ENCODE results near the gene CCDC63. TPM values are rescaled to one million over a fixed set of nuclear protein-coding genes. Genes with fewer than 3 reads are reported as not detected.

The CCDC63 gene
- total RNA-seq, 2 donors from 2014 or later: 0.95 to 3.1 TPM

GRCh38 chr12:110912263-110912662 is 65.5 kb downstream of the CCDC63 start:
- no peak overlapping the region for H3K4me3 Mint-ChIP-seq
- DNase-seq: no peak
- no peak for TF ChIP-seq CTCF (conservative IDR thresholded peaks at IDR 0.05)

GRCh38 chr12:110913119-110914056 is 66.6 kb downstream of the CCDC63 start:
- H3K36me3 Mint-ChIP-seq (ENCODE audit: low read depth): no peaks in the 10 kb centered on the region
- Histone ChIP-seq H3K27ac (ENCODE audit: low read depth, low read length) (no peak overlapping the region), H3K27me3 (ENCODE audit: control insufficient read depth, insufficient read depth, low read length, poor library complexity, severe bottlenecking) (no peaks in the 10 kb centered on the region), H3K36me3 (ENCODE audit: control insufficient read depth, insufficient read depth, low read length) (no peaks in the 10 kb centered on the region), H3K9me3 (ENCODE audit: control insufficient read depth, low read length) (no peaks in the 10 kb centered on the region), H3K9ac (ENCODE audit: extremely low read depth, low read length, poor library complexity, severe bottlenecking) (no peak overlapping the region), H3K4me3 (ENCODE audit: low read length) (no peak overlapping the region), H3K4me1 (ENCODE audit: control insufficient read depth, insufficient read depth, low read length) (no peaks in the 10 kb centered on the region)
- no peaks in the 10 kb centered on the region for H3K9me3 Mint-ChIP-seq
- H3K27me3 Mint-ChIP-seq (ENCODE audit: insufficient read depth): no peaks in the 10 kb centered on the region
- no peak overlapping the region for H3K4me3 Mint-ChIP-seq
- DNase-seq: no peak
- no peaks in the 10 kb centered on the region for H3K4me1 Mint-ChIP-seq
- 93 to 95% methylated on average over 7 to 11 of the region's 14 CpGs for WGBS, 2 experiments (ENCODE audit: insufficient coverage in 1 of 2, insufficient read length in 1 of 2)
- no peak for TF ChIP-seq CTCF (conservative IDR thresholded peaks at IDR 0.05)
- H3K27ac Mint-ChIP-seq: no peak overlapping the region

More at GRCh38 chr12:110912263-110912662, 65.5 kb downstream of the CCDC63 start:
- H3K27ac Mint-ChIP-seq: no peak overlapping the region
- Histone ChIP-seq H3K27me3 (ENCODE audit: control insufficient read depth, insufficient read depth, low read length, poor library complexity, severe bottlenecking) (no peaks in the 10 kb centered on the region), H3K4me3 (ENCODE audit: low read length) (no peak overlapping the region), H3K9me3 (ENCODE audit: control insufficient read depth, low read length) (no peaks in the 10 kb centered on the region), H3K36me3 (ENCODE audit: control insufficient read depth, insufficient read depth, low read length) (no peaks in the 10 kb centered on the region), H3K9ac (ENCODE audit: extremely low read depth, low read length, poor library complexity, severe bottlenecking) (no peak overlapping the region), H3K27ac (ENCODE audit: low read depth, low read length) (no peak overlapping the region), H3K4me1 (ENCODE audit: control insufficient read depth, insufficient read depth, low read length) (no peaks in the 10 kb centered on the region)
- H3K36me3 Mint-ChIP-seq (ENCODE audit: low read depth): no peaks in the 10 kb centered on the region
- no peaks in the 10 kb centered on the region for H3K4me1 Mint-ChIP-seq
- H3K9me3 Mint-ChIP-seq: no peaks in the 10 kb centered on the region
- WGBS, 2 experiments (ENCODE audit: insufficient coverage in 1 of 2, insufficient read length in 1 of 2): 96 to 99% methylated on average over 6 of the region's 6 CpGs
- H3K27me3 Mint-ChIP-seq (ENCODE audit: insufficient read depth): no peaks in the 10 kb centered on the region

- no peaks in the 10 kb centered on the region for H3K36me3 ChIP-seq (ENCODE audit: control insufficient read depth, insufficient read depth, low read length)
- no peak overlapping the region for H3K9ac ChIP-seq (ENCODE audit: extremely low read depth, low read length, poor library complexity, severe bottlenecking)
- Mint-ChIP-seq H3K36me3 (ENCODE audit: low read depth) (no peaks in the 10 kb centered on the region), H3K9me3 (no peaks in the 10 kb centered on the region), H3K4me1 (no peaks in the 10 kb centered on the region), H3K27me3 (ENCODE audit: insufficient read depth) (no peaks in the 10 kb centered on the region), H3K27ac (no peak overlapping the region), H3K4me3 (no peak overlapping the region)
- no peaks in the 10 kb centered on the region for H3K4me1 ChIP-seq (ENCODE audit: control insufficient read depth, insufficient read depth, low read length)
- H3K4me3 ChIP-seq (ENCODE audit: low read length): no peak overlapping the region
- WGBS, 2 experiments (ENCODE audit: insufficient coverage in 1 of 2, insufficient read length in 1 of 2): 94 to 100% methylated on average over 1 to 3 of the region's 3 CpGs
- H3K27me3 ChIP-seq (ENCODE audit: control insufficient read depth, insufficient read depth, low read length, poor library complexity, severe bottlenecking): no peaks in the 10 kb centered on the region
- H3K9me3 ChIP-seq (ENCODE audit: control insufficient read depth, low read length): no peaks in the 10 kb centered on the region
- DNase-seq: no peak
- no peak for TF ChIP-seq CTCF (conservative IDR thresholded peaks at IDR 0.05)
- H3K27ac ChIP-seq (ENCODE audit: low read depth, low read length): no peak overlapping the region
Observed at GRCh38 chr12:110916295-110916875, 69.6 kb downstream of the CCDC63 start.
